Panc1 (cell line): ENCODE measurements around the gene RAI1.

ENCODE experiments used
- CTCF ChIP-seq: fragments of 450-650 bp; IDR thresholded peaks from 2 replicates; pipeline ENCODE4 v1.5.1; 2017; ENCODE audit warnings: mild to moderate bottlenecking
- POLR2AphosphoS5 ChIP-seq: IDR thresholded peaks from 2 replicates; pipeline ENCODE4 v1.6.1; 2012; ENCODE audit warnings: mild to moderate bottlenecking, low read depth, low read length, moderate library complexity
- REST ChIP-seq, 2 experiments: IDR thresholded peaks; 2 replicates each; pipeline ENCODE4 v1.6.1; 2011 to 2012; ENCODE audit warnings: low read depth in 2 of 2, control low read depth in 1 of 2, low read length in 1 of 2, mild to moderate bottlenecking in 1 of 2, moderate library complexity in 1 of 2; ENCODE audit not compliant: insufficient read depth in 1 of 2
- SIN3A ChIP-seq: IDR thresholded peaks from 2 replicates; pipeline ENCODE4 v1.6.1; 2012; ENCODE audit warnings: low read depth, mild to moderate bottlenecking, low read length, moderate library complexity, borderline replicate concordance; ENCODE audit not compliant: insufficient read depth

GRCh38 chr17:17758941-17759563 is 77.8 kb downstream of the RAI1 start:
- TF ChIP-seq CTCF (no peak), SIN3A (no peak), POLR2AphosphoS5 (no peak), REST (IDR thresholded peaks at IDR 0.05; ENCODE audit: insufficient read depth in 1 of 2, low read depth in 2 of 2, low read length in 1 of 2) (no peak)
